ENCODE results near the gene UBE2D1.

Gene UBE2D1

GRCh38 chr10:58382489-58382995, 47.7 kb downstream of the UBE2D1 start:
- peaks cover 10% of the 10 kb centered on the region in 2 donors for H3K36me3 Mint-ChIP-seq
- peaks cover 12 to 29% of the 10 kb centered on the region in 2 donors for H3K4me1 Mint-ChIP-seq
- no peak overlapping the region for H3K4me3 Mint-ChIP-seq
- no peak overlapping the region for H3K27ac Mint-ChIP-seq
- H3K9me3 Mint-ChIP-seq, result no peaks in the 10 kb centered on the region
- DNase-seq (no peak), ATAC-seq (replicated peaks) (no peak)
- H3K27me3 Mint-ChIP-seq, result no peaks in the 10 kb centered on the region

GRCh38 chr10:58384095-58384494, 49.3 kb downstream of the UBE2D1 start:
- H3K9me3 Mint-ChIP-seq, result no peaks in the 10 kb centered on the region
- H3K4me1 Mint-ChIP-seq, result peaks cover 12 to 29% of the 10 kb centered on the region in 2 donors
- no peak for DNase-seq
- peaks cover 2 to 10% of the 10 kb centered on the region in 2 donors for H3K36me3 Mint-ChIP-seq
- ATAC-seq (replicated peaks), result peak; percentile 70 to 77
- H3K27ac Mint-ChIP-seq, result peak overlapping the region; percentile 96
- peak overlapping the region; percentile 96 to 97 for H3K4me3 Mint-ChIP-seq
- H3K27me3 Mint-ChIP-seq, result no peaks in the 10 kb centered on the region

GRCh38 chr10:58384544-58384998, 49.8 kb downstream of the UBE2D1 start:
- ATAC-seq (replicated peaks) (peak; percentile 0 to 9), DNase-seq (no peak)
- H3K4me3 Mint-ChIP-seq, result peak overlapping the region; percentile 96 to 97
- peak overlapping the region; percentile 96 for H3K27ac Mint-ChIP-seq
- peaks cover 12 to 33% of the 10 kb centered on the region in 2 donors for H3K4me1 Mint-ChIP-seq
- H3K27me3 Mint-ChIP-seq, result no peaks in the 10 kb centered on the region
- no peaks in the 10 kb centered on the region for H3K9me3 Mint-ChIP-seq
- H3K36me3 Mint-ChIP-seq, result peaks cover 3 to 13% of the 10 kb centered on the region in 2 donors

- peaks cover 10 to 15% of the 10 kb centered on the region in 2 donors for H3K36me3 Mint-ChIP-seq
- ATAC-seq (replicated peaks), result peak; percentile 83 to 89
- H3K27ac Mint-ChIP-seq, result peak within 1 kb of the TSS; percentile 96
- no peaks in the 10 kb centered on the region for H3K9me3 Mint-ChIP-seq
- H3K4me3 Mint-ChIP-seq, result peak within 1 kb of the TSS; percentile 96 to 97
- DNase-seq, result peak; percentile 92
- H3K27me3 Mint-ChIP-seq, result no peaks in the 10 kb centered on the region
- H3K4me1 Mint-ChIP-seq, result peaks cover 15 to 39% of the 10 kb centered on the region in 2 donors
These were observed 50.4 kb downstream of the UBE2D1 start, which contains the start of gene TFAM for GRCh38 chr10:58384999-58385783. Gene TFAM (plus strand): TSS chr10:58385410. CDS start chr10:58385548, 138 bp downstream.

GRCh38 chr10:58385784-58386112, 50.9 kb downstream of the UBE2D1 start:
- H3K4me1 Mint-ChIP-seq, result peaks cover 16 to 40% of the 10 kb centered on the region in 2 donors

GRCh38 chr10:58389024-58389423, 54.2 kb downstream of the UBE2D1 start:
- Mint-ChIP-seq H3K36me3 (peaks cover 24 to 30% of the 10 kb centered on the region in 2 donors), H3K4me3 (no peak overlapping the region), H3K4me1 (peaks cover 14 to 41% of the 10 kb centered on the region in 2 donors), H3K27ac (no peak overlapping the region), H3K27me3 (no peaks in the 10 kb centered on the region), H3K9me3 (no peaks in the 10 kb centered on the region)
- no peak for ATAC-seq (replicated peaks)
- no peak for DNase-seq

More at GRCh38 chr10:58385784-58386112, 50.9 kb downstream of the UBE2D1 start:
- Mint-ChIP-seq H3K9me3 (no peaks in the 10 kb centered on the region), H3K4me3 (peak overlapping the region; percentile 96 to 97), H3K27ac (peak overlapping the region; percentile 96), H3K36me3 (peaks cover 11 to 15% of the 10 kb centered on the region in 2 donors), H3K27me3 (no peaks in the 10 kb centered on the region)
- DNase-seq, result no peak
- ATAC-seq (replicated peaks), result peak; percentile 1 to 2

GRCh38 chr10:58393317-58393716, 58.5 kb downstream of the UBE2D1 start:
- DNase-seq (no peak), ATAC-seq (replicated peaks) (no peak)
- no peaks in the 10 kb centered on the region for H3K9me3 Mint-ChIP-seq
- H3K27ac Mint-ChIP-seq, result no peak overlapping the region
- H3K4me1 Mint-ChIP-seq, result peaks cover 8 to 15% of the 10 kb centered on the region in 2 donors
- no peaks in the 10 kb centered on the region for H3K27me3 Mint-ChIP-seq
- H3K4me3 Mint-ChIP-seq, result no peak overlapping the region
- peaks cover 36 to 54% of the 10 kb centered on the region in 2 donors for H3K36me3 Mint-ChIP-seq

GRCh38 chr10:58394471-58394870, 59.7 kb downstream of the UBE2D1 start:
- H3K4me3 Mint-ChIP-seq, result no peak overlapping the region
- H3K9me3 Mint-ChIP-seq, result no peaks in the 10 kb centered on the region
- H3K27ac Mint-ChIP-seq, result no peak overlapping the region
- ATAC-seq (replicated peaks) (no peak), DNase-seq (no peak)
- H3K36me3 Mint-ChIP-seq, result peaks cover 33 to 58% of the 10 kb centered on the region in 2 donors
- H3K27me3 Mint-ChIP-seq, result no peaks in the 10 kb centered on the region
- H3K4me1 Mint-ChIP-seq, result peaks cover 8 to 12% of the 10 kb centered on the region in 2 donors

GRCh38 chr10:58396057-58396456, 61.3 kb downstream of the UBE2D1 start:
- Mint-ChIP-seq H3K4me3 (no peak overlapping the region), H3K27me3 (no peaks in the 10 kb centered on the region), H3K4me1 (peaks cover 4% of the 10 kb centered on the region in 2 donors), H3K36me3 (peaks cover 35 to 60% of the 10 kb centered on the region in 2 donors), H3K9me3 (no peaks in the 10 kb centered on the region), H3K27ac (no peak overlapping the region)
- no peak for DNase-seq
- no peak for ATAC-seq (replicated peaks)

GRCh38 chr10:58397830-58398229, 63.0 kb downstream of the UBE2D1 start:
- H3K4me3 Mint-ChIP-seq, result no peak overlapping the region
- ATAC-seq (replicated peaks) (no peak), DNase-seq (no peak)
- no peaks in the 10 kb centered on the region for H3K9me3 Mint-ChIP-seq
- no peaks in the 10 kb centered on the region for H3K4me1 Mint-ChIP-seq
- H3K27ac Mint-ChIP-seq, result no peak overlapping the region
- H3K36me3 Mint-ChIP-seq, result peaks cover 33 to 58% of the 10 kb centered on the region in 2 donors
- no peaks in the 10 kb centered on the region for H3K27me3 Mint-ChIP-seq

- no peak overlapping the region for H3K27ac Mint-ChIP-seq
- H3K27me3 Mint-ChIP-seq, result no peaks in the 10 kb centered on the region
- no peaks in the 10 kb centered on the region for H3K4me1 Mint-ChIP-seq
- no peak overlapping the region for H3K4me3 Mint-ChIP-seq
- no peak for DNase-seq
- ATAC-seq (replicated peaks), result no peak
- H3K36me3 Mint-ChIP-seq, result peaks cover 33 to 57% of the 10 kb centered on the region in 2 donors
- H3K9me3 Mint-ChIP-seq, result no peaks in the 10 kb centered on the region
These were observed 64.6 kb downstream of the UBE2D1 start for GRCh38 chr10:58399410-58399809.

GRCh38 chr10:58400609-58401008, 65.8 kb downstream of the UBE2D1 start:
- Mint-ChIP-seq H3K4me1 (no peaks in the 10 kb centered on the region), H3K27ac (peak overlapping the region; percentile 25), H3K4me3 (no peak overlapping the region), H3K27me3 (no peaks in the 10 kb centered on the region), H3K36me3 (peaks cover 30 to 59% of the 10 kb centered on the region in 2 donors), H3K9me3 (no peaks in the 10 kb centered on the region)
- ATAC-seq (replicated peaks) (no peak), DNase-seq (no peak)

GRCh38 chr10:58404001-58404400, 69.2 kb downstream of the UBE2D1 start:
- H3K4me1 Mint-ChIP-seq, result no peaks in the 10 kb centered on the region
- ATAC-seq (replicated peaks), result no peak
- no peak for DNase-seq
- no peaks in the 10 kb centered on the region for H3K27me3 Mint-ChIP-seq
- H3K27ac Mint-ChIP-seq, result no peak overlapping the region
- H3K9me3 Mint-ChIP-seq, result no peaks in the 10 kb centered on the region
- H3K4me3 Mint-ChIP-seq, result no peak overlapping the region
- H3K36me3 Mint-ChIP-seq, result peaks cover 15 to 35% of the 10 kb centered on the region in 2 donors

- Mint-ChIP-seq H3K27ac (no peak overlapping the region), H3K36me3 (peaks cover 0 to 4% of the 10 kb centered on the region in 2 donors), H3K27me3 (peaks cover 10 to 11% of the 10 kb centered on the region in 2 donors), H3K9me3 (peaks cover 2 to 3% of the 10 kb centered on the region in 2 donors), H3K4me1 (no peaks in the 10 kb centered on the region), H3K4me3 (no peak overlapping the region)
- DNase-seq (no peak), ATAC-seq (replicated peaks) (no peak)
These were observed 75.3 kb downstream of the UBE2D1 start for GRCh38 chr10:58409956-58410610.
